ENCODE results near the gene TSFM.

GRCh38 chr12:57743769-57744168 is 38.8 kb upstream of the TSFM start:
- TF ChIP-seq, protein P1, sequence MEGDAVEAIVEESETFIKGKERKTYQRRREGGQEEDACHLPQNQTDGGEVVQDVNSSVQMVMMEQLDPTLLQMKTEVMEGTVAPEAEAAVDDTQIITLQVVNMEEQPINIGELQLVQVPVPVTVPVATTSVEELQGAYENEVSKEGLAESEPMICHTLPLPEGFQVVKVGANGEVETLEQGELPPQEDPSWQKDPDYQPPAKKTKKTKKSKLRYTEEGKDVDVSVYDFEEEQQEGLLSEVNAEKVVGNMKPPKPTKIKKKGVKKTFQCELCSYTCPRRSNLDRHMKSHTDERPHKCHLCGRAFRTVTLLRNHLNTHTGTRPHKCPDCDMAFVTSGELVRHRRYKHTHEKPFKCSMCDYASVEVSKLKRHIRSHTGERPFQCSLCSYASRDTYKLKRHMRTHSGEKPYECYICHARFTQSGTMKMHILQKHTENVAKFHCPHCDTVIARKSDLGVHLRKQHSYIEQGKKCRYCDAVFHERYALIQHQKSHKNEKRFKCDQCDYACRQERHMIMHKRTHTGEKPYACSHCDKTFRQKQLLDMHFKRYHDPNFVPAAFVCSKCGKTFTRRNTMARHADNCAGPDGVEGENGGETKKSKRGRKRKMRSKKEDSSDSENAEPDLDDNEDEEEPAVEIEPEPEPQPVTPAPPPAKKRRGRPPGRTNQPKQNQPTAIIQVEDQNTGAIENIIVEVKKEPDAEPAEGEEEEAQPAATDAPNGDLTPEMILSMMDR (CRISPR knock-in tag; IDR thresholded peaks at IDR 0.05) = no peak
- TF ChIP-seq EP300 (IDR thresholded peaks at IDR 0.05; ENCODE audit: low read depth in 2 of 2, low read length in 2 of 2) (no peak), EP300 (CRISPR knock-in tag; IDR thresholded peaks at IDR 0.05; ENCODE audit: borderline replicate concordance) (no peak)
